Tibial nerve (tissue), 4 donors: ENCODE measurements around the gene C16orf54. TPM values are rescaled to one million over a fixed set of nuclear protein-coding genes. Genes with fewer than 3 reads are reported as not detected.
A peak's percentile ranks its signal among the peaks of the same experiment; 100 is the strongest.
"Not testable (repeated sequence)": the region's sequence is repeated elsewhere in the genome, so short reads cannot be mapped to it uniquely, and the experiment has no call there.

Experiments
- DNase-seq, 2 donors: peaks; one replicate each; pipeline ENCODE4 v3.0.0-alpha.2; 2019; ENCODE audit warnings: low spot score in 2 of 2
- H3K27ac ChIP-seq, 4 donors: fragments of 200-600 bp; sonication (generic) in 3 of 4; one replicate each; pipeline ENCODE4 v1.5.1; 2017 to 2019; ENCODE audit warnings: mild to moderate bottlenecking in 1 of 4
- H3K27me3 ChIP-seq, 2 donors: fragments of 200-600 bp; sonication (generic) in 1 of 2; one replicate each; pipeline versions ENCODE4 v1.5.1 to v1.6.0; 2017 to 2019
- H3K36me3 ChIP-seq, 3 donors: fragments of 200-600 bp; sonication (generic); one replicate each; pipeline ENCODE4 v1.5.1; 2018 to 2019
- H3K4me1 ChIP-seq, 4 donors: fragments of 200-600 bp; sonication (generic) in 3 of 4; one replicate each; pipeline ENCODE4 v1.5.1; 2017 to 2019
- H3K4me3 ChIP-seq, 4 donors: fragments of 200-600 bp; sonication (generic) in 3 of 4; one replicate each; pipeline ENCODE4 v1.5.1; 2017 to 2019; ENCODE audit warnings: mild to moderate bottlenecking in 1 of 4, moderate library complexity in 1 of 4
- H3K9me3 ChIP-seq, 4 donors: fragments of 200-600 bp; sonication (generic) in 3 of 4; one replicate each; pipeline ENCODE4 v1.5.1; 2017 to 2019
- CTCF ChIP-seq, 5 experiments: fragments of 200-600 bp in 3 of 5; fragments of 450-650 bp in 2 of 5; sonication (generic) in 3 of 5; IDR thresholded peaks; one replicate each; pipeline ENCODE4 v1.5.1; 2016 to 2019; ENCODE audit warnings: antibody characterized with exemption in 5 of 5, mild to moderate bottlenecking in 3 of 5, moderate library complexity in 2 of 5
- EP300 ChIP-seq, 2 donors: sonication (generic); formaldehyde crosslinking; IDR thresholded peaks; one replicate each; pipeline ENCODE4 v1.6.1; 2017; ENCODE audit warnings: antibody characterized with exemption in 2 of 2, mild to moderate bottlenecking in 1 of 2
- POLR2A ChIP-seq, 2 donors: fragments of 450-650 bp; IDR thresholded peaks; one replicate each; pipeline ENCODE4 v1.6.1; 2017; ENCODE audit warnings: antibody characterized with exemption in 2 of 2, mild to moderate bottlenecking in 2 of 2, moderate library complexity in 2 of 2
- WGBS, 2 donors: methylation state at CpG; one replicate each; pipeline ENCODE4 v1.1.5; 2018; 5-methylcytosine and 5-hydroxymethylcytosine counted together
- total RNA-seq, 4 donors: library from RNA; depleted of rRNA; stranded (reverse); fragments of >200 nt; gene quantifications; one replicate each; pipeline ENCODE4 v1.1.0, GENCODE V29; 2016

The C16orf54 gene
- total RNA-seq, 4 donors from 2014 or later: 0.20 to 2.8 (median 0.61) TPM

- TF ChIP-seq CTCF (IDR thresholded peaks at IDR 0.05) (no peak), POLR2A (IDR thresholded peaks at IDR 0.05) (no peak), EP300 (IDR thresholded peaks at IDR 0.05) (no peak)
- DNase-seq: no peak
Measured at GRCh38 chr16:29714396-29714795, 31.4 kb downstream of the C16orf54 start.

GRCh38 chr16:29712809-29713208, 33.0 kb downstream of the C16orf54 start:
- TF ChIP-seq CTCF (IDR thresholded peaks at IDR 0.05) (no peak), EP300 (IDR thresholded peaks at IDR 0.05) (no peak), POLR2A (IDR thresholded peaks at IDR 0.05) (no peak)
- no peak for DNase-seq
- WGBS, 2 donors: 69 to 79% methylated on average over 4 of the region's 4 CpGs

More at GRCh38 chr16:29714396-29714795, 31.4 kb downstream of the C16orf54 start:
- peaks cover 0 to 7% (median 0%) of the 10 kb centered on the region in 4 donors for H3K4me1 ChIP-seq
- 81 to 86% methylated on average over 2 of the region's 2 CpGs for WGBS, 2 donors
- H3K9me3 ChIP-seq: no peaks in the 10 kb centered on the region
- H3K27ac ChIP-seq: no peak overlapping the region
- no peaks in the 10 kb centered on the region for H3K36me3 ChIP-seq
- no peaks in the 10 kb centered on the region for H3K27me3 ChIP-seq
- H3K4me3 ChIP-seq: no peak overlapping the region

GRCh38 chr16:29710227-29711219, 35.3 kb downstream of the C16orf54 start:
- peak in 1 of 2 donors; percentile 60 for DNase-seq
- peaks cover 0 to 7% (median 0%) of the 10 kb centered on the region in 4 donors for H3K4me1 ChIP-seq
- no peaks in the 10 kb centered on the region for H3K9me3 ChIP-seq
- no peak overlapping the region for H3K27ac ChIP-seq
- peak; percentile 39 to 77 (median 47) for TF ChIP-seq CTCF (IDR thresholded peaks at IDR 0.05)
- no peak for TF ChIP-seq POLR2A (IDR thresholded peaks at IDR 0.05)
- TF ChIP-seq EP300 (IDR thresholded peaks at IDR 0.05): no peak
- H3K4me3 ChIP-seq: no peak overlapping the region
- WGBS, 2 donors: 43 to 44% methylated on average over 17 of the region's 17 CpGs
- no peaks in the 10 kb centered on the region for H3K36me3 ChIP-seq
- H3K27me3 ChIP-seq: no peaks in the 10 kb centered on the region

More at GRCh38 chr16:29712809-29713208, 33.0 kb downstream of the C16orf54 start:
- H3K4me3 ChIP-seq: no peak overlapping the region
- H3K27ac ChIP-seq: no peak overlapping the region
- peaks cover 0 to 7% (median 0%) of the 10 kb centered on the region in 4 donors for H3K4me1 ChIP-seq
- H3K36me3 ChIP-seq: no peaks in the 10 kb centered on the region
- no peaks in the 10 kb centered on the region for H3K27me3 ChIP-seq
- no peaks in the 10 kb centered on the region for H3K9me3 ChIP-seq

- not testable (repeated sequence) for H3K27me3 ChIP-seq, H3K36me3 ChIP-seq, H3K27ac ChIP-seq, H3K4me3 ChIP-seq, H3K4me1 ChIP-seq, H3K9me3 ChIP-seq, DNase-seq
- WGBS, 2 donors: 73 to 77% methylated on average over 6 of the region's 6 CpGs
Measured at GRCh38 chr16:29709657-29710056, 36.1 kb downstream of the C16orf54 start.

GRCh38 chr16:29708917-29709600, 36.7 kb downstream of the C16orf54 start:
- DNase-seq: no peak
- 70 to 72% methylated on average over 16 of the region's 16 CpGs for WGBS, 2 donors
- Histone ChIP-seq H3K27ac (no peak overlapping the region), H3K9me3 (no peaks in the 10 kb centered on the region), H3K4me1 (peaks cover 0 to 7% (median 0%) of the 10 kb centered on the region in 4 donors), H3K27me3 (no peaks in the 10 kb centered on the region), H3K4me3 (no peak overlapping the region), H3K36me3 (no peaks in the 10 kb centered on the region)
- no peak for TF ChIP-seq POLR2A (IDR thresholded peaks at IDR 0.05)
- no peak for TF ChIP-seq CTCF (IDR thresholded peaks at IDR 0.05)
- TF ChIP-seq EP300 (IDR thresholded peaks at IDR 0.05): no peak

GRCh38 chr16:29707160-29707559, 38.6 kb downstream of the C16orf54 start:
- H3K27me3 ChIP-seq, H3K9me3 ChIP-seq, H3K4me3 ChIP-seq, DNase-seq, H3K4me1 ChIP-seq, H3K36me3 ChIP-seq, H3K27ac ChIP-seq: not testable (repeated sequence)
- 93 to 97% methylated on average over 1 of the region's 1 CpG for WGBS, 2 donors
